Choroid plexus epithelial cell (primary cell): ENCODE results near the gene GKN1.

ENCODE experiments used
- DNase-seq: peaks from one replicate; pipeline ENCODE4 v3.0.0-alpha.2; 2010; ENCODE audit warnings: low read depth
- H3K4me3 ChIP-seq: 2 replicates; pipeline ENCODE4 v1.5.1; 2011; ENCODE audit warnings: low read depth, mild to moderate bottlenecking, control low read depth, low read length, moderate library complexity
- CTCF ChIP-seq: conservative IDR thresholded peaks from 2 replicates; pipeline ENCODE4 v1.5.1; 2011; ENCODE audit warnings: low read depth, mild to moderate bottlenecking, control low read depth, inconsistent platforms, low read length, moderate library complexity

GKN1 gene

GRCh38 chr2:69012310-69013141 lies 38.1 kb downstream of the GKN1 start:
- TF ChIP-seq CTCF = peak; percentile 81
- peak overlapping the region; percentile 65 for H3K4me3 ChIP-seq
- DNase-seq = peak; percentile 78

GRCh38 chr2:69013142-69013839 lies 38.9 kb downstream of the GKN1 start, which contains the start of gene ANTXR1:
Gene ANTXR1 (plus strand): TSS chr2:69013179. CDS start chr2:69013500, 321 bp downstream.
- no peak for TF ChIP-seq CTCF
- peak; percentile 82 for DNase-seq
- H3K4me3 ChIP-seq = peak within 1 kb of the TSS; percentile 65

- TF ChIP-seq CTCF = peak; percentile 36
- H3K4me3 ChIP-seq = peak overlapping the region; percentile 65
- DNase-seq = peak; percentile 64
These were observed 39.7 kb downstream of the GKN1 start for GRCh38 chr2:69013840-69014821.

- no peak for TF ChIP-seq CTCF
- peak; percentile 70 for DNase-seq
- H3K4me3 ChIP-seq = no peak overlapping the region
These were observed 42.6 kb downstream of the GKN1 start for GRCh38 chr2:69017080-69017479.

GRCh38 chr2:69017835-69018234 lies 43.4 kb downstream of the GKN1 start:
- no peak overlapping the region for H3K4me3 ChIP-seq
- no peak for DNase-seq
- no peak for TF ChIP-seq CTCF

- no peak for TF ChIP-seq CTCF
- no peak overlapping the region for H3K4me3 ChIP-seq
- no peak for DNase-seq
These were observed 44.3 kb downstream of the GKN1 start for GRCh38 chr2:69018678-69019095.
